HUES48 (cell line): ENCODE data around the gene PRR23C.
"Not testable (repeated sequence)": the region's sequence is repeated elsewhere in the genome, so short reads cannot be mapped to it uniquely, and the experiment has no call there.

ENCODE experiments used
- H3K27ac ChIP-seq: one replicate; pipeline ENCODE4 v1.7.0; 2013; ENCODE audit warnings: low read depth, low read length, inconsistent platforms
- H3K27me3 ChIP-seq: 2 replicates; pipeline ENCODE4 v1.6.1; 2013; ENCODE audit warnings: mild to moderate bottlenecking, low read length; ENCODE audit not compliant: control insufficient read depth, insufficient read depth
- H3K36me3 ChIP-seq: 2 replicates; pipeline ENCODE4 v1.6.1; 2013; ENCODE audit warnings: low read length; ENCODE audit not compliant: control insufficient read depth, insufficient read depth
- H3K4me1 ChIP-seq: 2 replicates; pipeline ENCODE4 v1.6.1; 2013; ENCODE audit warnings: mild to moderate bottlenecking, low read length; ENCODE audit not compliant: control insufficient read depth, insufficient read depth
- H3K4me3 ChIP-seq: 2 replicates; pipeline ENCODE4 v1.5.1; 2013; ENCODE audit warnings: mild to moderate bottlenecking, low read depth, low read length
- H3K9ac ChIP-seq: 2 replicates; pipeline ENCODE4 v1.6.1; 2013; ENCODE audit warnings: mild to moderate bottlenecking, low read depth, low read length, moderate library complexity
- H3K9me3 ChIP-seq: 2 replicates; pipeline ENCODE4 v1.6.1; 2013; ENCODE audit warnings: low read length; ENCODE audit not compliant: control insufficient read depth, insufficient read depth

Gene PRR23C

GRCh38 chr3:139032326-139033002 is 12.2 kb downstream of the PRR23C start:
- Histone ChIP-seq H3K27ac (no peak overlapping the region), H3K4me3 (no peak overlapping the region), H3K27me3 (no peaks in the 10 kb centered on the region), H3K9me3 (no peaks in the 10 kb centered on the region; the same call in 1 of the 2 replicates), H3K9ac (no peak overlapping the region), H3K4me1 (no peaks in the 10 kb centered on the region), H3K36me3 (no peaks in the 10 kb centered on the region)

- H3K9me3 ChIP-seq, H3K27ac ChIP-seq, H3K9ac ChIP-seq, H3K4me1 ChIP-seq, H3K36me3 ChIP-seq, H3K27me3 ChIP-seq, H3K4me3 ChIP-seq: not testable (repeated sequence)
Observed at GRCh38 chr3:139030576-139030975, 14.1 kb downstream of the PRR23C start.

GRCh38 chr3:139024968-139025367 is 19.7 kb downstream of the PRR23C start:
- Histone ChIP-seq H3K27ac (no peak overlapping the region), H3K4me3 (no peak overlapping the region), H3K36me3 (no peaks in the 10 kb centered on the region), H3K27me3 (no peaks in the 10 kb centered on the region), H3K9me3 (no peaks in the 10 kb centered on the region; the same call in 1 of the 2 replicates), H3K4me1 (no peaks in the 10 kb centered on the region), H3K9ac (no peak overlapping the region)

- Histone ChIP-seq H3K27ac (no peak within 1 kb of the TSS), H3K4me1 (no peaks in the 10 kb centered on the region), H3K4me3 (no peak within 1 kb of the TSS), H3K27me3 (no peaks in the 10 kb centered on the region), H3K9ac (no peak within 1 kb of the TSS), H3K9me3 (no peaks in the 10 kb centered on the region), H3K36me3 (no peaks in the 10 kb centered on the region)
Observed at GRCh38 chr3:139020868-139021234, 23.8 kb downstream of the PRR23C start, which contains the start of gene PRR23B. Gene PRR23B (minus strand): TSS chr3:139020926. CDS start chr3:139020661, 265 bp downstream.

- H3K27ac ChIP-seq: no peak overlapping the region
- no peak overlapping the region for H3K4me3 ChIP-seq
- no peaks in the 10 kb centered on the region for H3K4me1 ChIP-seq
- no peaks in the 10 kb centered on the region for H3K36me3 ChIP-seq
- no peaks in the 10 kb centered on the region for H3K27me3 ChIP-seq
- no peak overlapping the region for H3K9ac ChIP-seq
- no peaks in the 10 kb centered on the region for H3K9me3 ChIP-seq
Observed at GRCh38 chr3:139020036-139020867, 24.4 kb downstream of the PRR23C start.

- H3K36me3 ChIP-seq: no peaks in the 10 kb centered on the region
- H3K4me3 ChIP-seq: no peak overlapping the region
- no peak overlapping the region for H3K9ac ChIP-seq
- H3K27me3 ChIP-seq: no peaks in the 10 kb centered on the region
- no peaks in the 10 kb centered on the region for H3K4me1 ChIP-seq
- no peaks in the 10 kb centered on the region; the same call in 1 of the 2 replicates for H3K9me3 ChIP-seq
- no peak overlapping the region for H3K27ac ChIP-seq
Observed at GRCh38 chr3:139016430-139017048, 28.2 kb downstream of the PRR23C start.

GRCh38 chr3:139006051-139006716 is 38.5 kb downstream of the PRR23C start, which contains the start of gene PRR23A:
Gene PRR23A (minus strand): TSS chr3:139006268. CDS start chr3:139006268, 0 bp downstream.
- H3K9me3 ChIP-seq: no peaks in the 10 kb centered on the region
- no peaks in the 10 kb centered on the region for H3K36me3 ChIP-seq
- H3K4me1 ChIP-seq: no peaks in the 10 kb centered on the region
- H3K27ac ChIP-seq: no peak within 1 kb of the TSS
- no peak within 1 kb of the TSS for H3K9ac ChIP-seq
- H3K27me3 ChIP-seq: no peaks in the 10 kb centered on the region
- no peak within 1 kb of the TSS for H3K4me3 ChIP-seq

GRCh38 chr3:139005356-139005993 is 39.2 kb downstream of the PRR23C start:
- H3K9me3 ChIP-seq: no peaks in the 10 kb centered on the region
- no peak overlapping the region for H3K27ac ChIP-seq
- H3K9ac ChIP-seq: no peak overlapping the region
- H3K36me3 ChIP-seq: no peaks in the 10 kb centered on the region
- H3K4me3 ChIP-seq: no peak overlapping the region
- H3K4me1 ChIP-seq: no peaks in the 10 kb centered on the region
- no peaks in the 10 kb centered on the region for H3K27me3 ChIP-seq

- Histone ChIP-seq H3K27me3 (no peaks in the 10 kb centered on the region; the same call in 1 of the 2 replicates), H3K9me3 (no peaks in the 10 kb centered on the region), H3K27ac (no peak overlapping the region), H3K36me3 (no peaks in the 10 kb centered on the region), H3K9ac (no peak overlapping the region), H3K4me1 (no peaks in the 10 kb centered on the region), H3K4me3 (no peak overlapping the region)
Observed at GRCh38 chr3:138995706-138996105, 49.0 kb downstream of the PRR23C start.
